Skeletal muscle tissue (tissue), 4 donors: Measurements from ENCODE around the gene FIS1. TPM values are rescaled to one million over a fixed set of nuclear protein-coding genes. Genes with fewer than 3 reads are reported as not detected.
"Not testable (repeated sequence)": the region's sequence is repeated elsewhere in the genome, so short reads cannot be mapped to it uniquely, and the experiment has no call there.

Source experiments
- H3K27ac ChIP-seq: one replicate; pipeline ENCODE4 v1.7.0; 2013; ENCODE audit warnings: mild to moderate bottlenecking, low read depth, low read length, inconsistent platforms
- H3K27me3 ChIP-seq, 3 donors: one replicate each; pipeline ENCODE4 v1.7.0; 2013; ENCODE audit warnings: low read length in 3 of 3; ENCODE audit not compliant: control insufficient read depth in 3 of 3, insufficient read depth in 3 of 3
- H3K36me3 ChIP-seq, 3 donors: one replicate each; pipeline ENCODE4 v1.7.0; 2013; ENCODE audit warnings: low read length in 3 of 3; ENCODE audit not compliant: control insufficient read depth in 3 of 3, insufficient read depth in 3 of 3
- H3K4me1 ChIP-seq, 3 donors: one replicate each; pipeline ENCODE4 v1.7.0; 2013; ENCODE audit warnings: low read length in 3 of 3, mild to moderate bottlenecking in 3 of 3; ENCODE audit not compliant: control insufficient read depth in 3 of 3, insufficient read depth in 3 of 3
- H3K4me3 ChIP-seq, 3 donors: one replicate each; pipeline ENCODE4 v1.7.0; 2013; ENCODE audit warnings: low read length in 3 of 3
- H3K9ac ChIP-seq, 3 donors: one replicate each; pipeline ENCODE4 v1.7.0; 2013; ENCODE audit warnings: low read length in 3 of 3, mild to moderate bottlenecking in 3 of 3, moderate library complexity in 2 of 3, low read depth in 1 of 3
- H3K9me3 ChIP-seq, 3 donors: one replicate each; pipeline ENCODE4 v1.7.0; 2013; ENCODE audit warnings: low read length in 3 of 3; ENCODE audit not compliant: control insufficient read depth in 3 of 3
- total RNA-seq: library from RNA; depleted of rRNA; stranded (reverse); fragments of >200 nt; gene quantifications from one replicate; pipeline ENCODE4 v1.2.3, GENCODE V29; 2014
- donor health status: Osteomylitis.

Gene FIS1
- total RNA-seq, 1 donor from 2014 or later: 188 TPM

GRCh38 chr7:101285171-101285570, 40.3 kb upstream of the FIS1 start:
- H3K9ac ChIP-seq: no peak overlapping the region
- no peaks in the 10 kb centered on the region for H3K36me3 ChIP-seq

DNA sequence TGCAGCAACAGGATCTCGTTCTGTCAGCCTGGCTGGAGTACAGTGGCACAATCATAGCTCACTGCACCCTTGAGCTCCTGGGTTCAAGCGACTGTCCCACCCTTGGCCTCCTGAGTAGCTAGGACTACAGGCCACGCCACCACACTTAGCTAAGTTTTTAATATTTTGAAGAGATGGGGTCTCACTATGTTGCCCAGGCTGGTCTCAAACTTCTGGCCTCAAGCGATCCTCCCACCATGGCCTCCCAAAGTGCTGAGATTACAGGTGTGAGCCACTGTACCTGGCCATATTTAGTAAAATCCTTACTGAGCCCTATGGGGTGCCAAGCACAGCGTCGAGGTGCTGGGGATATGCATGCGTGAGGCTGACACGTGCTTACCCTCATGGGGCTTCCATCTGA, 36.0 kb upstream of the FIS1 start:
- not testable (repeated sequence) for H3K9ac ChIP-seq, H3K4me1 ChIP-seq, H3K9me3 ChIP-seq, H3K4me3 ChIP-seq, H3K27ac ChIP-seq, H3K36me3 ChIP-seq
- H3K27me3 ChIP-seq: peaks cover 8 to 21% (median 12%) of the 10 kb centered on the region in 3 donors

More at GRCh38 chr7:101285171-101285570, 40.3 kb upstream of the FIS1 start:
- peaks cover 0 to 5% (median 4%) of the 10 kb centered on the region in 3 donors for H3K27me3 ChIP-seq
- H3K27ac ChIP-seq: no peak overlapping the region
- no peaks in the 10 kb centered on the region for H3K9me3 ChIP-seq
- H3K4me1 ChIP-seq: peaks cover 3 to 6% (median 3%) of the 10 kb centered on the region in 3 donors
- no peak overlapping the region for H3K4me3 ChIP-seq

- peaks cover 3 to 6% (median 3%) of the 10 kb centered on the region in 3 donors for H3K4me1 ChIP-seq
- H3K9me3 ChIP-seq: no peaks in the 10 kb centered on the region
- peaks cover 16 to 28% (median 19%) of the 10 kb centered on the region in 3 donors for H3K27me3 ChIP-seq
- H3K36me3 ChIP-seq: no peaks in the 10 kb centered on the region
- no peak overlapping the region for H3K9ac ChIP-seq
- no peak overlapping the region for H3K4me3 ChIP-seq
- H3K27ac ChIP-seq: no peak overlapping the region
Measured at GRCh38 chr7:101278461-101279292, 33.8 kb upstream of the FIS1 start.

DNA sequence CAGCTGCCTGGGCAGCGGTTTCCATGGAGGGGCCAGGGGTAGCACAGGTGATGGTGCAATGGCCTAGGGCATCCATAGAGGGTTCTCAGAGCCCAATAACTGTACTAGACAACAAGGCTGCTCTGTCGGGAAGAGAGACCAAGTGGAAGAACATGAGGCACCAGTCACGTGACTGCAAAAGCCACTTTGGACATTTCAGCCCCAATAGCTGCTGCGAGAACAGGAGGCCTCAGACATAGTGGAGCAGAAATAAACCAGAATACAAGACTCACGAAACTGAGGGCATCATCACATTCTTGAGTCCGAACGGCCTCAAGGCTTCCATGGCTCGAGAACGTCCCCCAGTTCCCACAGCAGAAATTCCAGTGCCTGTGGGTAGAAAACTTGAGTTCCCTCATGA, 32.3 kb upstream of the FIS1 start:
- H3K27ac ChIP-seq: no peak overlapping the region
- H3K36me3 ChIP-seq: no peaks in the 10 kb centered on the region
- no peak overlapping the region for H3K4me3 ChIP-seq
- no peaks in the 10 kb centered on the region for H3K9me3 ChIP-seq
- H3K4me1 ChIP-seq: no peaks in the 10 kb centered on the region
- peaks cover 19 to 38% (median 24%) of the 10 kb centered on the region in 3 donors for H3K27me3 ChIP-seq
- no peak overlapping the region for H3K9ac ChIP-seq

DNA sequence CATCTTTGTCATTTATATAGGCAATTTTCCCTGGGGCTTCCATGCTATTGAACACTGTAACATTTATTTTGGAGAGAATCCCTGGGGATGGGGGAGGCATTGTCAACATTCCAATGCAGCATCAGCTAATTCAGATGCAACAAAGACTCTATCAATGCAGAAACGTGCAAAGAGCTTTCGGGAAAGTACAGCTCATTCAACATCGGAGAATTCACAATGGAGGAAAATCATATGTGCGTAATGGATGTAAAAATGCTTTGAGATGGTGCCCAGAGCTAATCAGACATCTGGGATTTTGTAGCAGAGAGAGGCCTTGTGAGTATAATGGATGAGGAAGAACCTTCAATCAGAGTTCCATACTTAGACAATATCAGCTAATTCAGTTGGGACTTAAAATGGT, 28.3 kb upstream of the FIS1 start:
- Histone ChIP-seq H3K4me3 (no peak overlapping the region), H3K36me3 (no peaks in the 10 kb centered on the region), H3K27me3 (peaks cover 24 to 32% (median 24%) of the 10 kb centered on the region in 3 donors), H3K9ac (no peak overlapping the region), H3K9me3 (no peaks in the 10 kb centered on the region), H3K27ac (no peak overlapping the region), H3K4me1 (no peaks in the 10 kb centered on the region)

- no peak overlapping the region for H3K27ac ChIP-seq
- H3K36me3 ChIP-seq: no peaks in the 10 kb centered on the region
- H3K27me3 ChIP-seq: peaks cover 13 to 21% (median 17%) of the 10 kb centered on the region in 3 donors
- H3K4me1 ChIP-seq: no peaks in the 10 kb centered on the region
- H3K4me3 ChIP-seq: no peak overlapping the region
- H3K9ac ChIP-seq: no peak overlapping the region
- H3K9me3 ChIP-seq: no peaks in the 10 kb centered on the region
Measured at GRCh38 chr7:101271021-101271420, 26.1 kb upstream of the FIS1 start.

GRCh38 chr7:101269664-101270063, 24.8 kb upstream of the FIS1 start:
- Histone ChIP-seq H3K27me3 (peaks cover 4 to 12% (median 8%) of the 10 kb centered on the region in 3 donors), H3K4me3 (no peak overlapping the region)

DNA sequence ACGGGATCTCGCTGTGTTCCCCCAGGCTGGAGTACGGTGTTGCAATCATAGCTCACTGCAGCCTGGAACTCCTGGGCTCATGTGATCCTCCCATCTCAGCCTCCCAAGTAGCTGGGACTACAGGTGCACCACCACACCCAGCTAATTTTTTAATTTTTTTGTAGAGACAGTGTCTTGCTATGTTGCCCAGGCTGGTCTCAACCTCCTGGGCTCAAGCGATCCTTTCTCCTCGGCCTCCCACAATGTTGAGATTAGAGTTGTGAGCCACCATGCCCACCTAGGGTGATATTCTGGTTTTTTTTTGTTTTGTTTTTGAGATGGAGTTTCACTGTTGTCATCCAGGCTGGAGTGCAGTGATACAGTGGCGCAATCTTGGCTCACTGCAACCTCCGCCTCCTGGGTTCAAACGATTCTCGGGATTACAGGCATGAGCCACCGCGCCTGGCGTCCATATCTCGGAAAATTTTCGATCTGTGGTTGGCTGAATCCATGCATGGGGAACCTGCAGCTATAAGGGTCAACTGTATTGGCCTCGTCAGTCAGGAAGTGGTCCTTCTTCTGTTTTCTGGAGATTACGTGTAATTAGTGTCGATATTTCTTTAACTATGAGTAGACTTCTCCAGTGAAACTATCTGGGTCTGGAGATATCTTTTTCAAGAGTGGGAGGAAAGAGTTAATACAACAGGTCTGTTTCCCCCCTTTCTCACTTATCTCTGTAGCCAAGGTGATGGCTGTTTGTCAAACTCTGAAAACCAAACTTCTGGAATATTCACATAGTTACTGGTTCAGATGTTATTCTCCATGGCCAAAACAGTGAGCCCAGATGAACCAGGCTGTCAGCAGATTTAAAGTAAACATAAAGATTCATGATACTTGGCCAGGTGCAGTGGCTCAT, 21.0 kb upstream of the FIS1 start:
- Histone ChIP-seq H3K9me3 (no peaks in the 10 kb centered on the region), H3K4me3 (no peak overlapping the region), H3K27me3 (peaks cover 0 to 4% (median 3%) of the 10 kb centered on the region in 3 donors), H3K36me3 (no peaks in the 10 kb centered on the region), H3K4me1 (no peaks in the 10 kb centered on the region), H3K27ac (no peak overlapping the region), H3K9ac (no peak overlapping the region)

More at GRCh38 chr7:101269664-101270063, 24.8 kb upstream of the FIS1 start:
- H3K27ac ChIP-seq: no peak overlapping the region
- no peak overlapping the region for H3K9ac ChIP-seq
- no peaks in the 10 kb centered on the region for H3K36me3 ChIP-seq
- H3K9me3 ChIP-seq: no peaks in the 10 kb centered on the region
- H3K4me1 ChIP-seq: no peaks in the 10 kb centered on the region

- H3K27me3 ChIP-seq, H3K9ac ChIP-seq, H3K4me1 ChIP-seq, H3K9me3 ChIP-seq, H3K27ac ChIP-seq, H3K36me3 ChIP-seq, H3K4me3 ChIP-seq: not testable (repeated sequence)
Measured at GRCh38 chr7:101264102-101264706, 19.3 kb upstream of the FIS1 start.
